ENCODE data around the gene NPM1.
"Not testable (repeated sequence)": the region's sequence is repeated elsewhere in the genome, so short reads cannot be mapped to it uniquely, and the experiment has no call there.

Gene NPM1

GRCh38 chr5:171409164-171410136 lies 21.8 kb downstream of the NPM1 start:
- FAIRE-seq (no peak), DNase-seq (ENCODE audit: insufficient read length, low spot score) (no peak)
- TF ChIP-seq CTCF (IDR thresholded peaks at IDR 0.05; ENCODE audit: insufficient read depth, missing control alignments), result no peak

- DNase-seq (ENCODE audit: insufficient read length, low spot score), result no peak
- TF ChIP-seq CTCF (IDR thresholded peaks at IDR 0.05; ENCODE audit: insufficient read depth, missing control alignments), result no peak
- FAIRE-seq, result no peak
Measured at GRCh38 chr5:171410181-171410580, 22.5 kb downstream of the NPM1 start.

DNA sequence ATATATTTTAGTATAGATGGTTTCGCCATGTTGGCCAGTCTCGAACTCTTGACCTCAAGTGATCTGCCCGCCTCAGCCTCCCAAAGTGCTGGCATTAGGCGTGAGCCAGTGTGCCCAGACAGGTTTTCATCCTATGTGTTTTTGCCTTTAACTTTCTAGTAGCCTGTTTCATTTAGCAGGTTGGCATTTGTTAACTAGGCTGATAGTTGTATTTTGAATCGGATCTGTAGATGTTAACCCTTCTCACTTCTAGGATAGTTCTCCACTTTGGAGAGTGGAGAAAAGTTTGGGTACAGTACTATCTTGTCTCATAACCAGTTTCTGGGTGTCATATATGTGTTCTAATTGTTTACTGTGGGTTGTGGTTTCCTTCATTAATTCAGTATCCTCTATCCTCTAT lies 24.5 kb downstream of the NPM1 start:
- DNase-seq (ENCODE audit: insufficient read length, low spot score), result no peak
- no peak for TF ChIP-seq CTCF (IDR thresholded peaks at IDR 0.05; ENCODE audit: insufficient read depth, missing control alignments)
- FAIRE-seq, result no peak

DNA sequence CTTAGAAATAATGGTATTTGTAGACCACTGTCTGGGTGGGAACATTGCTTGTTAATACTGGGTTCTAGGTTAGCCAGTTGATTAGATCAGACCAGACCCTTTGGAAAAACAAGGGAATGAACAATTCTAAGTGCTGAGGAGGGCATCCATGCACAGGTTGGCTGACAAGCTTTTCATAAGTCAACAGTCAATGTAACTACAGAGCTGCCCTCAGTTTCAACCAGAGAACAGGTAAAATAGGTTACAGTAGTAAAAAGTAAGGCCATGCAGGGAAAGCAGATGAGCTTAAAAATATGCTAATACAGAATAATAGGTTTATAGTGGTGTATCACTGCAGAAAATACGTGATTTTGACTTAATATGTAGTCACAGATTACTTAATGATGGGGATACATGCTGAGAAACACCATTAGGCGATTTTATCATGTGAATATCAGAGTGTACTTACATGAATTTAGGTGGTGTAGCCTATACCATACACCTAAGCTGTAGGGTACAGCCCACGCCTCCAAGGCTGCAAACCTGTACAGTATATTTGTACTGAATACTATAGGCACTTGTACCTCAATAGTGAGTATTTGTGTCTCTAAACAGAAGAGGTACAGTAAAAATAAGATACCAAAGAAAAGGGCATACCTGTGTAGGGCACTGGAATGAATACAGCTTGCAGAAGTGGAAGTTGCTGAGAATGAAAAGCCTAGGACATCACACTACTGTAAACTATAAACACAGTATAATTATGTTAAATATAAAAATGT lies 25.7 kb downstream of the NPM1 start:
- no peak for TF ChIP-seq CTCF (IDR thresholded peaks at IDR 0.05; ENCODE audit: insufficient read depth, missing control alignments)
- DNase-seq (ENCODE audit: insufficient read length, low spot score) (no peak), FAIRE-seq (no peak)

- DNase-seq (ENCODE audit: insufficient read length, low spot score); FAIRE-seq: not testable (repeated sequence)
Measured at GRCh38 chr5:171413993-171414392, 26.3 kb downstream of the NPM1 start.

DNA sequence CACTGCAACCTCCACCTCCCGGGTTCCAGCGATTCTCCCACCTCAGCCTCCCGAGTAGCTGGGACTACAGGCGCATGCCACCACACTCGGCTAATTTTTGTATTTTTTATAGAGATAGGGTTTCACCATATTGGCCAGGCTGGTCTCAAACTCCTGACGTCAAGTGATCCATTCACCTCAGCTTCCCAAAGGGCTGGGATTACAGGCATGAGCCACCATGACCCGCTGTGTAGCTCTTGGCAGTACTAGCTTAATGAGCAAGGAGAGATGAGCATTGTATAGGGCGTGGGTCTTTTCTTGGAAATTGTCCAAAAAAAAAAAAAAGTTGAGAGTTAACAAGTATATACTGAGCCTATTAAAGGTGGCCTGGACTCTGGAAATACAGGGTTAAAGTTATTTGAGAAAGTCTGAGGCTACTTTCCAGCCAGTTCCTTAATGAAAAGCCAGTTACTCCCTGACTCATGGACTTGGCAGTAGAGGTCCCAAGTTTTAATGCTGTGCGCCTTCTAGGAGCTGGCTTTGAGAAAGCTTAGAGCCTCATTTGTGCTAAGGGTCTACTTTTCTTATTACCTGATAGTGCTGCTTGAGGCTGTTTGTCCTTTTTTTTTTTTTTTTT lies 27.6 kb downstream of the NPM1 start:
- TF ChIP-seq CTCF (IDR thresholded peaks at IDR 0.05; ENCODE audit: insufficient read depth, missing control alignments), result no peak
- no peak for DNase-seq (ENCODE audit: insufficient read length, low spot score)
- FAIRE-seq, result no peak

Measured in D721Med (cell line).